ENCODE data around the gene TMEM88.

GRCh38 chr17:7894866-7895265, 40.0 kb downstream of the TMEM88 start:
- TF ChIP-seq EZH2 (IDR thresholded peaks at IDR 0.05; ENCODE audit: insufficient read depth, poor library complexity, severe bottlenecking): no peak
- TF ChIP-seq EZH2phosphoT487 (IDR thresholded peaks at IDR 0.05; ENCODE audit: insufficient read depth, low read depth): no peak
